BJ (cell line): ENCODE results near the gene PFDN2. TPM values are rescaled to one million over a fixed set of nuclear protein-coding genes. Genes with fewer than 3 reads are reported as not detected.
A peak's percentile ranks its signal among the peaks of the same experiment; 100 is the strongest.
"Not testable (repeated sequence)": the region's sequence is repeated elsewhere in the genome, so short reads cannot be mapped to it uniquely, and the experiment has no call there.

Experiments
- CTCF ChIA-PET: fragments of 350-600 bp; formaldehyde crosslinking; extraction: SDS; loops from one replicate; lab custom pipeline; 2021; ENCODE audit warnings: antibody characterized with exemption, inconsistent platforms; lab: Yijun Ruan, JAX
- POLR2A ChIA-PET: fragments of 300-600 bp; sonication (Branson Sonifier 250); formaldehyde crosslinking; extraction: SDS; loops from one replicate; lab custom pipeline; 2021; ENCODE audit warnings: antibody characterized with exemption; lab: Charles Lee
- DNase-seq: peaks from one replicate; pipeline ENCODE4 v3.0.0-alpha.2; 2011; ENCODE audit warnings: low read depth
- H3K27me3 ChIP-seq: 2 replicates; pipeline ENCODE4 v1.6.0; 2011; ENCODE audit warnings: low read length; ENCODE audit not compliant: control insufficient read depth, insufficient read depth
- H3K36me3 ChIP-seq: 2 replicates; pipeline ENCODE4 v1.5.1; 2011; ENCODE audit warnings: low read length; ENCODE audit not compliant: control insufficient read depth, insufficient read depth
- H3K4me3 ChIP-seq: 2 replicates; pipeline ENCODE4 v1.5.1; 2011; ENCODE audit warnings: low read depth, mild to moderate bottlenecking, control low read depth, low read length
- CTCF ChIP-seq: IDR thresholded peaks from 2 replicates; pipeline ENCODE4 v1.5.1; 2011; ENCODE audit warnings: low read depth, mild to moderate bottlenecking, control low read depth, inconsistent platforms, low read length, moderate library complexity; ENCODE audit not compliant: insufficient read depth
- polyA plus RNA-seq: library from polyadenylated mRNA; depleted of rRNA; stranded (reverse); fragments of >200 nt; gene quantifications from 2 replicates; pipeline ENCODE4 v1.2.3, GENCODE V29; 2011

Gene PFDN2
- polyA plus RNA-seq, 1 experiment, result 32.9 TPM

- ChIA-PET POLR2A (no interaction called here), CTCF (interaction anchor here (1.2 kb wide), 1 partner anchor 17 kb away, joined by 4 read pairs; no protein-coding TSS in a partner anchor)
- no peak for DNase-seq
- no peak for TF ChIP-seq CTCF
- Histone ChIP-seq H3K4me3 (no peak overlapping the region), H3K36me3 (peaks cover 21% of the 10 kb centered on the region), H3K27me3 (no peaks in the 10 kb centered on the region)
Observed at GRCh38 chr1:161121042-161121650, 3.3 kb upstream of the PFDN2 start.

- Histone ChIP-seq H3K36me3 (peaks cover 21% of the 10 kb centered on the region), H3K27me3 (no peaks in the 10 kb centered on the region), H3K4me3 (peak overlapping the region; percentile 65)
- ChIA-PET CTCF (interaction anchor here (0.9 to 1.0 kb wide), 3 partner anchors 9 to 22 kb away, joined by 3 read pairs; partner anchors contain the start of gene DEDD), POLR2A (no interaction called here)
- DNase-seq, result no peak
- peak; percentile 48 for TF ChIP-seq CTCF
Observed at GRCh38 chr1:161119092-161119903, 1.5 kb upstream of the PFDN2 start.

- CTCF ChIA-PET, result interaction anchor here (2.5 kb wide), 1 partner anchor 19 kb away, joined by 9 read pairs; the partner anchor contains the start of gene KLHDC9
- H3K4me3 ChIP-seq, H3K27me3 ChIP-seq, DNase-seq, H3K36me3 ChIP-seq, POLR2A ChIA-PET: not testable (repeated sequence)
Observed at GRCh38 chr1:161115961-161116360, 1.9 kb downstream of the PFDN2 start.

GRCh38 chr1:161115132-161115711 lies 2.6 kb downstream of the PFDN2 start:
- DNase-seq, result no peak
- TF ChIP-seq CTCF, result no peak
- H3K36me3 ChIP-seq, result no peaks in the 10 kb centered on the region; the same call in 1 of the 2 replicates
- no peak overlapping the region for H3K4me3 ChIP-seq
- POLR2A ChIA-PET, result no interaction called here
- H3K27me3 ChIP-seq, result no peaks in the 10 kb centered on the region
- CTCF ChIA-PET, result interaction anchor here (2.0 kb wide), 1 partner anchor 18 kb away, joined by 7 read pairs; no protein-coding TSS in a partner anchor

GRCh38 chr1:161114556-161114955 lies 3.3 kb downstream of the PFDN2 start:
- no peak for TF ChIP-seq CTCF
- POLR2A ChIA-PET, result no interaction called here
- CTCF ChIA-PET, result interaction anchor here (2.0 kb wide), 1 partner anchor 17 kb away, joined by 7 read pairs; no protein-coding TSS in a partner anchor
- no peak for DNase-seq
- H3K36me3 ChIP-seq, result no peaks in the 10 kb centered on the region
- no peaks in the 10 kb centered on the region for H3K27me3 ChIP-seq
- no peak overlapping the region for H3K4me3 ChIP-seq
